H9 (cell line): Measurements from ENCODE around the gene PGM2. TPM values are rescaled to one million over a fixed set of nuclear protein-coding genes. Genes with fewer than 3 reads are reported as not detected.

Experiments
- DNase-seq: peaks from one replicate; pipeline ENCODE4 v3.0.0-alpha.2; 2017
- H2AFZ ChIP-seq: one replicate; pipeline ENCODE4 v1.6.1; 2013; ENCODE audit warnings: mild to moderate bottlenecking, low read length, control low read depth, moderate library complexity
- H2AK5ac ChIP-seq: 2 replicates; pipeline ENCODE4 v1.6.1; 2013; ENCODE audit warnings: low read length, control low read depth, mixed read lengths; ENCODE audit not compliant: insufficient read length
- H2BK120ac ChIP-seq: one replicate; pipeline ENCODE4 v1.6.1; 2013; ENCODE audit warnings: low read depth, mild to moderate bottlenecking, low read length, control low read depth, inconsistent platforms; ENCODE audit not compliant: poor library complexity, severe bottlenecking
- H2BK12ac ChIP-seq: 2 replicates; pipeline ENCODE4 v1.6.1; 2013; ENCODE audit warnings: low read length, control low read depth, mixed read lengths, low read depth; ENCODE audit not compliant: insufficient read length
- H2BK15ac ChIP-seq: 2 replicates; pipeline ENCODE4 v1.6.1; 2013; ENCODE audit warnings: low read depth, low read length, control low read depth
- H2BK20ac ChIP-seq: one replicate; pipeline ENCODE4 v1.6.1; 2013; ENCODE audit warnings: low read depth, mild to moderate bottlenecking, low read length, control low read depth, inconsistent platforms; ENCODE audit not compliant: poor library complexity, severe bottlenecking
- H2BK5ac ChIP-seq: 2 replicates; pipeline ENCODE4 v1.6.1; 2013; ENCODE audit warnings: low read length, control low read depth, mixed read lengths; ENCODE audit not compliant: insufficient read length
- H3K14ac ChIP-seq: 2 replicates; pipeline ENCODE4 v1.6.1; 2013; ENCODE audit warnings: low read length, control low read depth; ENCODE audit not compliant: insufficient read depth
- H3K18ac ChIP-seq: 2 replicates; pipeline ENCODE4 v1.6.1; 2013; ENCODE audit warnings: low read depth, mild to moderate bottlenecking, mixed read lengths, low read length, control low read depth; ENCODE audit not compliant: insufficient read length
- H3K23ac ChIP-seq: 2 replicates; pipeline ENCODE4 v1.6.1; 2013; ENCODE audit warnings: low read length, control low read depth, mixed read lengths, low read depth; ENCODE audit not compliant: insufficient read length
- H3K23me2 ChIP-seq: 2 replicates; pipeline ENCODE4 v1.6.1; 2013; ENCODE audit warnings: low read depth, mild to moderate bottlenecking, mixed read lengths, low read length, control low read depth; ENCODE audit not compliant: insufficient read length, poor library complexity, severe bottlenecking
- H3K27ac ChIP-seq: 2 replicates; pipeline ENCODE4 v1.5.1; 2013; ENCODE audit warnings: low read length, control low read depth, mixed read lengths, low read depth; ENCODE audit not compliant: insufficient read length
- H3K27me3 ChIP-seq: 2 replicates; pipeline ENCODE4 v1.6.1; 2013; ENCODE audit warnings: low read length, control low read depth, inconsistent platforms; ENCODE audit not compliant: insufficient read depth
- H3K4ac ChIP-seq: 2 replicates; pipeline ENCODE4 v1.6.1; 2013; ENCODE audit warnings: low read depth, mild to moderate bottlenecking, control low read depth, inconsistent platforms, low read length, moderate library complexity
- H3K4me1 ChIP-seq: 2 replicates; pipeline ENCODE4 v1.6.1; 2013; ENCODE audit warnings: low read length, control low read depth, inconsistent platforms; ENCODE audit not compliant: insufficient read depth
- H3K4me2 ChIP-seq: 2 replicates; pipeline ENCODE4 v1.6.1; 2013; ENCODE audit warnings: low read length, control low read depth, mixed read lengths; ENCODE audit not compliant: insufficient read length, insufficient read depth
- H3K56ac ChIP-seq: 2 replicates; pipeline ENCODE4 v1.6.1; 2013; ENCODE audit warnings: low read depth, mild to moderate bottlenecking, mixed read lengths, low read length, control low read depth; ENCODE audit not compliant: insufficient read length
- H3K79me1 ChIP-seq: 2 replicates; pipeline ENCODE4 v1.6.1; 2013; ENCODE audit warnings: low read depth, mild to moderate bottlenecking, moderate library complexity, low read length, control low read depth, inconsistent platforms; ENCODE audit not compliant: insufficient read depth, poor library complexity, severe bottlenecking
- H3K79me2 ChIP-seq: 2 replicates; pipeline ENCODE4 v1.6.1; 2013; ENCODE audit warnings: low read length, control low read depth, inconsistent platforms; ENCODE audit not compliant: insufficient read depth
- H3K9ac ChIP-seq: 2 replicates; pipeline ENCODE4 v1.6.1; 2013; ENCODE audit warnings: low read length, control low read depth, mixed read lengths; ENCODE audit not compliant: insufficient read length; ENCODE audit errors: extremely low read depth
- H3K9me3 ChIP-seq: one replicate; pipeline ENCODE4 v1.6.1; 2013; ENCODE audit warnings: low read depth, low read length, inconsistent platforms; ENCODE audit not compliant: control insufficient read depth
- H3T11ph ChIP-seq: one replicate; pipeline ENCODE4 v1.6.1; 2013; ENCODE audit warnings: mild to moderate bottlenecking, low read length, control low read depth, inconsistent platforms
- H4K20me1 ChIP-seq: one replicate; pipeline ENCODE4 v1.6.1; 2013; ENCODE audit not compliant: control insufficient read depth, insufficient read length, insufficient read depth
- H4K5ac ChIP-seq: 2 replicates; pipeline ENCODE4 v1.6.1; 2013; ENCODE audit warnings: low read depth, mild to moderate bottlenecking, mixed read lengths, low read length, control low read depth; ENCODE audit not compliant: insufficient read length
- H4K8ac ChIP-seq: replicated peaks from 2 replicates; pipeline ENCODE4 v1.6.1; 2013; ENCODE audit warnings: low read length, control low read depth, mixed read lengths, low read depth; ENCODE audit not compliant: insufficient read length
- H4K91ac ChIP-seq: 2 replicates; pipeline ENCODE4 v1.6.1; 2013; ENCODE audit warnings: low read depth, mild to moderate bottlenecking, moderate library complexity, mixed read lengths, low read length, control low read depth; ENCODE audit not compliant: insufficient read length
- H3K27ac Mint-ChIP-seq, 3 experiments: 2 replicates in 2 of 3; 3 replicates in 1 of 3; pipeline ENCODE4 v1.8.0; 2020 to 2021; ENCODE audit warnings: mixed read lengths in 3 of 3, mild to moderate bottlenecking in 1 of 3, moderate library complexity in 1 of 3
- H3K27me3 Mint-ChIP-seq: 2 replicates; pipeline ENCODE4 v1.8.0; 2021; ENCODE audit warnings: low read depth, mild to moderate bottlenecking, moderate library complexity, mixed read lengths
- H3K36me3 Mint-ChIP-seq, 3 experiments: 2 replicates in 2 of 3; 3 replicates in 1 of 3; pipeline ENCODE4 v1.8.0; 2020 to 2021; ENCODE audit warnings: low read depth in 3 of 3, mixed read lengths in 3 of 3; ENCODE audit not compliant: insufficient read depth in 1 of 3
- H3K4me1 Mint-ChIP-seq, 2 experiments: 2 replicates each; pipeline ENCODE4 v1.8.0; 2020; ENCODE audit warnings: mixed read lengths in 2 of 2
- H3K4me3 Mint-ChIP-seq, 2 experiments: 2 replicates in 1 of 2; 3 replicates in 1 of 2; pipeline ENCODE4 v1.8.0; 2020 to 2021; ENCODE audit warnings: mild to moderate bottlenecking in 2 of 2, mixed read lengths in 2 of 2, moderate library complexity in 1 of 2
- H3K9me3 Mint-ChIP-seq, 2 experiments: 2 replicates in 1 of 2; 3 replicates in 1 of 2; pipeline ENCODE4 v1.8.0; 2020; ENCODE audit warnings: mild to moderate bottlenecking in 2 of 2, mixed read lengths in 2 of 2, moderate library complexity in 1 of 2
- WGBS: extraction: QIAGEN DNeasy Blood & Tissue Kit; methylation state at CpG from one replicate; pipeline ENCODE4 v1.1.7; 2013; ENCODE audit warnings: missing lambda C conversion rate, low lambda C conversion rate, mixed read lengths; ENCODE audit not compliant: insufficient read length; ENCODE audit errors: extremely low coverage; 5-methylcytosine and 5-hydroxymethylcytosine counted together
- long read RNA-seq: library from polyadenylated mRNA; unstranded; transcript quantifications from one replicate; pipeline ENCODE4 v2.0.0, GENCODE V29; 2020
- total RNA-seq: library from RNA; stranded (reverse); gene quantifications from 2 replicates; pipeline ENCODE4 v1.2.1, GENCODE V29; 2021
- TF ChIP-seq, protein P1 (sequence below): fragments of 200-600 bp; sonication (generic); conservative IDR thresholded peaks from 3 replicates; pipeline ENCODE4 v1.8.0; 2021; ENCODE audit warnings: antibody characterized with exemption, mild to moderate bottlenecking

The PGM2 gene
- 26.6 and 30.4 TPM in 2 replicates for total RNA-seq
- long read RNA-seq, transcript PGM2-201 (14 exons, 3,264 nt): major isoform, 206 of 230 reads
- long read RNA-seq, partial matches to known transcripts: 6 of 230 reads
- long read RNA-seq, other reads (novel, unspliced or antisense): 18 of 230 reads

DNA sequence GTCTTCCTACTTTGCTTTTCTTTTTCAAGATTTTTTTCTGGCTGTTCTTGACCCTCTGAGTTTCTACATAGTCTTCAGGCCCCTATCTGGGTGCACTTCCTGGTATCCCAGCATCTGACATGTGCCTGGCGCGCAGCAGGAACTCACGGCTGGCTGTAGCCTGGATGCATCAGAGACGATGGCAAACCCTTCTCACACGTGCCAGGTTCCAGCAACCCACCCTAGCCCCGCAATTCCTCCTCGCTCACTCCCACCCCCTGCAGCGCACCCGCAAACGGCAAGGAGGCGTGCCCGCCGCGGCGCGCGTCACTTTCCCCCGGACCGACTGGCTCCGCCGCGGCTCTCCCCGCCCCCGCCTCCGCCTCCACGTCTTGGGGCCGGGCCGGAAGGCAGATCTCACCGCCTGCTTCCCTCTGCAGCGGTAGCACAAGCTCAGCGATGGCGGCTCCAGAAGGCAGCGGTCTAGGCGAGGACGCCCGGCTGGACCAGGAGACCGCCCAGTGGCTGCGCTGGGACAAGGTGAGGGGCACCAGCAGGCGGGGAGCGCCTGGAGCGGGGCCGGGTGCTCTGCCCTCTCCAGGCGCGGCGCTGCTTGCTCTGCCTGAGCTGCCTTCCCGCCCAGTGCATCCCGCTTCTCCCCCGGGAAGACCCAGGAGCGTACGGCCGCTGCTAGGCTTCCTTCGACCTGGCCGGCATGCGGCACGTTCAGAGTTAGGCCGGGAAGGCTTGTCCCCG lies at the start of gene PGM2:
Gene PGM2 (plus strand): TSS at position 392 of the 735 bp plus-strand sequence. CDS start 47 bp downstream, at position 439.
- Histone ChIP-seq H2BK15ac (no peak within 1 kb of the TSS), H3K23me2 (peaks cover 16% of the 10 kb centered on the region), H2BK5ac (no peak within 1 kb of the TSS), H4K8ac (no peak within 1 kb of the TSS), H3K4ac (no peak within 1 kb of the TSS), H4K20me1 (no peaks in the 10 kb centered on the region), H4K5ac (no peak within 1 kb of the TSS), H3T11ph (no peak within 1 kb of the TSS), H2BK12ac (no peak within 1 kb of the TSS), H3K9ac (peak within 1 kb of the TSS; percentile 61), H2BK20ac (no peak within 1 kb of the TSS), H3K23ac (no peak within 1 kb of the TSS), H3K27me3 (no peaks in the 10 kb centered on the region; the same call in 1 of the 2 replicates), H2BK120ac (no peak within 1 kb of the TSS), H3K14ac (peak within 1 kb of the TSS; percentile 76), H3K27ac (no peak within 1 kb of the TSS), H3K18ac (peak within 1 kb of the TSS; percentile 66), H3K9me3 (no peaks in the 10 kb centered on the region), H2AK5ac (no peak within 1 kb of the TSS), H2AFZ (peak within 1 kb of the TSS; percentile 97), H3K56ac (no peak within 1 kb of the TSS), H3K79me1 (no peaks in the 10 kb centered on the region), H3K79me2 (no peaks in the 10 kb centered on the region), H3K4me2 (peak within 1 kb of the TSS; percentile 78), H4K91ac (no peak within 1 kb of the TSS), H3K4me1 (0 out of 2 replicates have a peak, but pooled peaks cover 2% of the 10 kb centered on the region)
- Mint-ChIP-seq H3K9me3 (no peaks in the 10 kb centered on the region; a peak in 1 of 5 replicates), H3K4me3 (peak within 1 kb of the TSS; percentile 81 to 85), H3K27ac (peak within 1 kb of the TSS; percentile 24 to 58 (median 37); a peak in 5 of 7 replicates), H3K36me3 (peaks cover 11 to 17% (median 17%) of the 10 kb centered on the region in 3 experiments; a peak in 6 of 7 replicates), H3K27me3 (peaks cover 24% of the 10 kb centered on the region), H3K4me1 (peaks cover 17 to 21% of the 10 kb centered on the region in 2 experiments)
- no CpG with 5 or more reads among the region's 57 CpGs for WGBS
- TF ChIP-seq, protein P1, sequence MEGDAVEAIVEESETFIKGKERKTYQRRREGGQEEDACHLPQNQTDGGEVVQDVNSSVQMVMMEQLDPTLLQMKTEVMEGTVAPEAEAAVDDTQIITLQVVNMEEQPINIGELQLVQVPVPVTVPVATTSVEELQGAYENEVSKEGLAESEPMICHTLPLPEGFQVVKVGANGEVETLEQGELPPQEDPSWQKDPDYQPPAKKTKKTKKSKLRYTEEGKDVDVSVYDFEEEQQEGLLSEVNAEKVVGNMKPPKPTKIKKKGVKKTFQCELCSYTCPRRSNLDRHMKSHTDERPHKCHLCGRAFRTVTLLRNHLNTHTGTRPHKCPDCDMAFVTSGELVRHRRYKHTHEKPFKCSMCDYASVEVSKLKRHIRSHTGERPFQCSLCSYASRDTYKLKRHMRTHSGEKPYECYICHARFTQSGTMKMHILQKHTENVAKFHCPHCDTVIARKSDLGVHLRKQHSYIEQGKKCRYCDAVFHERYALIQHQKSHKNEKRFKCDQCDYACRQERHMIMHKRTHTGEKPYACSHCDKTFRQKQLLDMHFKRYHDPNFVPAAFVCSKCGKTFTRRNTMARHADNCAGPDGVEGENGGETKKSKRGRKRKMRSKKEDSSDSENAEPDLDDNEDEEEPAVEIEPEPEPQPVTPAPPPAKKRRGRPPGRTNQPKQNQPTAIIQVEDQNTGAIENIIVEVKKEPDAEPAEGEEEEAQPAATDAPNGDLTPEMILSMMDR: no peak
- peak; percentile 92 for DNase-seq
